Adrenal gland (tissue), 5 donors: ENCODE measurements around the gene FASN.

Experiments used
- POLR2A ChIP-seq, 2 donors: fragments of 450-650 bp; IDR thresholded peaks; one replicate each; pipeline ENCODE4 v1.6.1; 2017; ENCODE audit warnings: antibody characterized with exemption in 2 of 2, mild to moderate bottlenecking in 2 of 2, moderate library complexity in 1 of 2
- TF ChIP-seq, protein P1 (sequence below), 6 experiments: fragments of 450-650 bp in 4 of 6; fragments of 200-600 bp in 2 of 6; sonication (generic) in 1 of 6; IDR thresholded peaks; 1 replicate in 5 of 6; 2 replicates in 1 of 6; pipeline versions ENCODE4 v1.5.1 to v1.8.0; 2016 to 2021; ENCODE audit warnings: antibody characterized with exemption in 6 of 6, mild to moderate bottlenecking in 2 of 6, moderate library complexity in 1 of 6
- donor health status: DM: no; HTN: no; CAD: no.

DNA sequence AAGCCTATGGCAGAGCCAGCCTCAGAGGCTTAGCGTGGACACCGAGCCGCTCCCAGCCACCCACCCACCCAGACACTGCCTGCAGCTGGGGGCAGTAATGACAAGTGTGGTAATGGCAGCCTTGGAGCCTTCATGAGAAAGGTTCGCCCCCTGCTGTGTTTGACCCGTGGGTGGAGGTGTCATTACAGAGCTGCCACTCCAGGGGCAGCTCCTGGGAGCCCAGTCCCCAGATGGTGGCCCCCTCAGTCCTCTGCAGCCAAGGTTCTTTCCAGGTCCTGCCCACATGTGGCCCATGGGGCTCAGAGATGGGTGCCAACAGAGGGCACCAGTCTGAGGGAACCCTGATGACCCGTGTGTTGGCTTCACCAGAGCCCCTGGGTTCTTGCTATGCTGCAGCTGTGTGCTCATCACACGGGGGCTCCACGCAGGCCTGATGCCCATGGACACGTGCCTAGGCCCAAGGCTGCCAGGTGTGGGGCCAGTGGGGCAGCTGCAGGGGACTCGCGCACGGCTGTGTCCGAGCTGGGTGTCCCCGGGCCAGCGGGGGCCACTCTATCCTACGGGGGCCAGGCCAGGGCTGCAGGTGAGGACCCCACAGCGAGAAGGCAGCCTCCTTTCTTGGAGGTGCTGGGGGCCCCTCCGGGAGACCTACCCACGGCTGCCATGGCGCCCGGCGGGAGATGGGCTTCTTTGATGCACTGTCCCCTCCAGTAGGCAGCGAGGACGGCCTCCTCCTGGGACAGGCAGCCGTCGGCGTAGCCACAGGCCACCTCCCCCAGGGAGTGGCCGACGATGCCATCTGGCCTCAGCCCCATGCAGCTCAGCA is 8.1 kb downstream of the FASN start:
- TF ChIP-seq POLR2A (IDR thresholded peaks at IDR 0.05) = no peak
- TF ChIP-seq, protein P1, sequence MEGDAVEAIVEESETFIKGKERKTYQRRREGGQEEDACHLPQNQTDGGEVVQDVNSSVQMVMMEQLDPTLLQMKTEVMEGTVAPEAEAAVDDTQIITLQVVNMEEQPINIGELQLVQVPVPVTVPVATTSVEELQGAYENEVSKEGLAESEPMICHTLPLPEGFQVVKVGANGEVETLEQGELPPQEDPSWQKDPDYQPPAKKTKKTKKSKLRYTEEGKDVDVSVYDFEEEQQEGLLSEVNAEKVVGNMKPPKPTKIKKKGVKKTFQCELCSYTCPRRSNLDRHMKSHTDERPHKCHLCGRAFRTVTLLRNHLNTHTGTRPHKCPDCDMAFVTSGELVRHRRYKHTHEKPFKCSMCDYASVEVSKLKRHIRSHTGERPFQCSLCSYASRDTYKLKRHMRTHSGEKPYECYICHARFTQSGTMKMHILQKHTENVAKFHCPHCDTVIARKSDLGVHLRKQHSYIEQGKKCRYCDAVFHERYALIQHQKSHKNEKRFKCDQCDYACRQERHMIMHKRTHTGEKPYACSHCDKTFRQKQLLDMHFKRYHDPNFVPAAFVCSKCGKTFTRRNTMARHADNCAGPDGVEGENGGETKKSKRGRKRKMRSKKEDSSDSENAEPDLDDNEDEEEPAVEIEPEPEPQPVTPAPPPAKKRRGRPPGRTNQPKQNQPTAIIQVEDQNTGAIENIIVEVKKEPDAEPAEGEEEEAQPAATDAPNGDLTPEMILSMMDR (IDR thresholded peaks at IDR 0.05) = no peak
